NB4 (cell line): Measurements from ENCODE around the gene EIF4G3.
A peak's percentile ranks its signal among the peaks of the same experiment; 100 is the strongest.
"Not testable (repeated sequence)": the region's sequence is repeated elsewhere in the genome, so short reads cannot be mapped to it uniquely, and the experiment has no call there.

Experiments
- DNase-seq: peaks from one replicate; pipeline ENCODE4 v3.0.0; 2010; ENCODE audit warnings: low read depth
- H3K4me3 ChIP-seq: one replicate; pipeline ENCODE4 v1.5.1; 2011; ENCODE audit warnings: mild to moderate bottlenecking, low read depth, low read length, moderate library complexity
- MYC ChIP-seq: IDR thresholded peaks from 2 replicates; pipeline ENCODE4 v1.6.1; 2011; ENCODE audit warnings: low read depth, low read length
- POLR2A ChIP-seq: IDR thresholded peaks from 2 replicates; pipeline ENCODE4 v1.6.1; 2011; ENCODE audit warnings: mild to moderate bottlenecking; ENCODE audit not compliant: insufficient read length; ENCODE audit errors: extremely low read depth
- TF ChIP-seq, protein P1 (sequence below): IDR thresholded peaks from one replicate; pipeline ENCODE4 v1.5.1; 2012; ENCODE audit warnings: low read depth, low read length
- TF ChIP-seq, protein P2 (sequence below): IDR thresholded peaks from 2 replicates; pipeline ENCODE4 v1.6.1; 2011; ENCODE audit warnings: low read depth, low read length

Gene EIF4G3

DNA sequence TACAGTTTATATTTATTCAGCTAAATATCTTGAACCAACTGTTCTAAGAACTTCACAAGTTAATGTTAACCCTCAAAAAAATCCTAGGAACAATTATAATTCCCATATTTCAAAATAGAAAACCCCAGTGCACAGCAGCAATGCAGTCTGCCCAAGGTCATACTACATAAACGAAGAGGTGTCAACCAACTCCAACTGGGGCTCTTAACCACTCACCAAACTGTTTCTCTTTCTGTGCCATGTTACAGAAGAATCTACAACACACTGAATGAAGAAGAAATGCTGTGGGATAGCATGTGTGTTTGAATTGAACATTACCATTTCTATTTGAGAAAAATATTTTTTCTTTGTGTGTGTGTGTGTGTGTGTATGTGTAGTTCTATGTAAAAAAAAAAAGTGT lies 35.7 kb downstream of the EIF4G3 start:
- DNase-seq, result no peak
- no peak overlapping the region for H3K4me3 ChIP-seq
- TF ChIP-seq, protein P1, sequence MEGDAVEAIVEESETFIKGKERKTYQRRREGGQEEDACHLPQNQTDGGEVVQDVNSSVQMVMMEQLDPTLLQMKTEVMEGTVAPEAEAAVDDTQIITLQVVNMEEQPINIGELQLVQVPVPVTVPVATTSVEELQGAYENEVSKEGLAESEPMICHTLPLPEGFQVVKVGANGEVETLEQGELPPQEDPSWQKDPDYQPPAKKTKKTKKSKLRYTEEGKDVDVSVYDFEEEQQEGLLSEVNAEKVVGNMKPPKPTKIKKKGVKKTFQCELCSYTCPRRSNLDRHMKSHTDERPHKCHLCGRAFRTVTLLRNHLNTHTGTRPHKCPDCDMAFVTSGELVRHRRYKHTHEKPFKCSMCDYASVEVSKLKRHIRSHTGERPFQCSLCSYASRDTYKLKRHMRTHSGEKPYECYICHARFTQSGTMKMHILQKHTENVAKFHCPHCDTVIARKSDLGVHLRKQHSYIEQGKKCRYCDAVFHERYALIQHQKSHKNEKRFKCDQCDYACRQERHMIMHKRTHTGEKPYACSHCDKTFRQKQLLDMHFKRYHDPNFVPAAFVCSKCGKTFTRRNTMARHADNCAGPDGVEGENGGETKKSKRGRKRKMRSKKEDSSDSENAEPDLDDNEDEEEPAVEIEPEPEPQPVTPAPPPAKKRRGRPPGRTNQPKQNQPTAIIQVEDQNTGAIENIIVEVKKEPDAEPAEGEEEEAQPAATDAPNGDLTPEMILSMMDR, result no peak
- TF ChIP-seq, protein P2, sequence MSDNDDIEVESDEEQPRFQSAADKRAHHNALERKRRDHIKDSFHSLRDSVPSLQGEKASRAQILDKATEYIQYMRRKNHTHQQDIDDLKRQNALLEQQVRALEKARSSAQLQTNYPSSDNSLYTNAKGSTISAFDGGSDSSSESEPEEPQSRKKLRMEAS, result no peak
- TF ChIP-seq POLR2A (no peak), MYC (no peak)

DNA sequence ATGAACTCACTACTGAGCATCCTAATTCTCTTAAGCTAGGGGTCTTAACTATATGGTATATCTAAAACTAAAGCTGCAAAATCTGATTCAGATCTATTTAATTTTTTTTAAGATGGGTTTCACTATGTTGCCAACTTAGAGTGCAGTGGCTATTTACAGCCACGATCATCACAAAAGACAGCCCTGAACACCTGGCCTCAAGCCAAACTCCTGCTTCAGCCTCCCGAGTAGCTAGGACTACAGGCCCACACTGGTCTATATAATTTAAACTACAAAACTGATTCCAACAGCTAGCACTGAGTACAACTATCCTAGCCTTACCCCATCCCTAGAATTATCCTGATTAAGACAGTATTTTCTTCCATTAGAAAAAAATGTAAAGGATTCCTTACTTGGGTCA lies 37.1 kb downstream of the EIF4G3 start:
- no peak for DNase-seq
- TF ChIP-seq, protein P1, result no peak
- TF ChIP-seq POLR2A (no peak), MYC (no peak)
- TF ChIP-seq, protein P2, result no peak
- H3K4me3 ChIP-seq, result no peak overlapping the region

DNA sequence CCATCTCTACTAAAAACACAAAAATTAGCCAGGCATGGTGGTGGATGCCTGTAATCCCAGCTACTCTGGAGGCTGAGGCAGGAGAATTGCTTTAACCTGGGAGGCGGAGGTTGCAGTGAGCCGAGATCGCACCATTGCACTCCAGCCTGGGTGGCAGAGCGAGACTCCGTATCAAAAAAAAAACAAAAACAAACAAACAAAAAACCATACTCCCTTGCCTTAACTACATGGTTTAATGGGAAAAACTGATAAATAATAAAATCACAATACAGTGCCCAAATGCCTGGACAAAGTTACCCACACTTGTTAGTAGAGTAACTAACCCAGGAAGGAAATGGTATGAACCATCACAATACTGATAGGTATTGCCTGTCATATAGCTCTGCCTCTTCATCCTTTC lies 40.4 kb downstream of the EIF4G3 start:
- not testable (repeated sequence) for DNase-seq, H3K4me3 ChIP-seq

DNA sequence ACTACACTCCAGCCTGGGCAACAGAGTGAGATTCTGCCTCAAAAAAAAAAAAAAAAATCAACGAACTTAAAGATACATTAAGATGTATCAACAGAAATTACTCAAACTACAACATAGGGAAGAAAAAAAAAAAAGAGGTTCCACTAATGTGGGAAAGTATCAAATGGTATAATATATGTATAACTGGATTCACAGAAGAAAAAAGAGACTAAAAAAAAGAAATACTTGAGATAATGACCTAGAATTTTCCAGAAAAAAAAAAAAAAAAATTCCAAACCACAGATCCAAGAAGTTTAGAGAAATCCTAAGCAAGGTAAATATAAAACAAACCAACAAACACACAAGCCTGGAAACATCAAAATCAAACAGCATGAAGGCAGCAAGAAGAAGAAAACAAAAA lies 45.5 kb downstream of the EIF4G3 start:
- TF ChIP-seq, protein P2, result no peak
- TF ChIP-seq, protein P1, result no peak
- TF ChIP-seq MYC (no peak), POLR2A (no peak)
- no peak for DNase-seq
- H3K4me3 ChIP-seq, result no peak overlapping the region

DNA sequence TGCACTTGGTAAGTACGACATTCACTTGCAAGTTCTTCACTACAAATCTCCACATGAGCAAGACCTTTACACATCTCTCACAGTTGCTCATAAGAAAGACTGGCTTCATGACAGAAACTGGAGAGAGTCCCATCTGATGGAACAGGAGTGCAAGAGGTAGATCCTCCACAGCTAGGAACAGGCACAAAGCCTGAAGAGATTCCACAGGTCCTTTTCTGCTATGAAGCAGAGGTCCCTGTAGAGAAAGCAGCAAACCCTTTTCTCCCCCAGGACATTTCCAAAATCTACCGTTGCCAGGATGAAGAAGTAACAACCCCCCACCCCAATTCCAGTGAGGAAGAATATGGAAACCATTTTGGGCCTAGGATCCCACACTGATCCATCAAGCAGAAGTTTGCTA lies 47.3 kb downstream of the EIF4G3 start:
- TF ChIP-seq, protein P2, result no peak
- TF ChIP-seq POLR2A, result no peak
- H3K4me3 ChIP-seq, result no peak overlapping the region
- DNase-seq, result no peak

DNA sequence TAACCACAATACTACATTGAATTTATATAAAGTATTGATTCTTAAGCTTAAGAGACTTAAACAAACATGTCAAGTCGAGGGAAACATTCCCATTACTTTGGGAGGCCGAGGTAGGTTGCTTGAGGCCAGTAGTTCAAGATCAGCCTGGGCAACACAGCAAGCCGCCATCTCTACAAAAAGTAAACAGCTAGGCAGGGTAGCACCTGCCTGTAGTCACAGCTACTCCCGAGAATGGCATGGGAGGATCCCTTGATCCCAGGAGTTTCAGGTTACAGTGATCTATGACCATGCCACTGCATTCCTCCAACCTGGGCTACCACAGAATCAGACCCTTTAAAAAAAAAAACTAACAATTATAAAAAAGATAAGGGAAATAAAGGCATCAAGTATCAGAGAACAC lies 50.4 kb downstream of the EIF4G3 start:
- H3K4me3 ChIP-seq, result no peak overlapping the region
- DNase-seq, result no peak
- TF ChIP-seq, protein P2, result no peak

DNA sequence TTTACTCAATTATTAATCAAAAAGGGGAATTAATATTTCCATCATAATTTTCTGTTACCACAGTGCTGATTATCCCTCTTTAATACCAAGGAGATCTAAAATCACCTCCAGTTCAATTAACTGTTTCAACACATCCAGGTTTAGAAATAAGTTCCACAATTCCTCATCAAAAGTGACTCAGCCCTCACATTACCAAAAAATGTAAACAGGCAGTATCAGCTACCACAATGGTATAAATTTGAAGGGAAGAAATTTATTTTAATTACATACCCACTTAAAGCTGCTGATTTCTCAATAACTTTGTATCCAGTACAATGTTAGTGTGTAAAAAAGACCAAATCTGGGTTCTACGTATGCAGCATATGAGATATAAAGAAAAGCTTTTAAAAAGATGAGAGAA lies 51.9 kb downstream of the EIF4G3 start:
- H3K4me3 ChIP-seq, result no peak overlapping the region
- peak; percentile 32 for DNase-seq
- TF ChIP-seq POLR2A (no peak), MYC (no peak)
- TF ChIP-seq, protein P1, result no peak
- TF ChIP-seq, protein P2, result no peak
